ENCODE measurements around the gene CDH24. TPM values are rescaled to one million over a fixed set of nuclear protein-coding genes. Genes with fewer than 3 reads are reported as not detected.
A peak's percentile ranks its signal among the peaks of the same experiment; 100 is the strongest.

CDH24 gene
- total and polyA plus RNA-seq, 2 experiments from 2014 or later, result 1.5 to 3.8 TPM

GRCh38 chr14:23078692-23079116, 21.4 kb upstream of the CDH24 start:
- H3K27ac ChIP-seq, result peak overlapping the region; percentile 96
- H3K27me3 ChIP-seq (replicated peaks; ENCODE audit: insufficient read depth), result no peaks in the 10 kb centered on the region
- peaks cover 69% of the 10 kb centered on the region for H3K36me3 ChIP-seq (ENCODE audit: low read depth)
- H4K20me1 ChIP-seq (ENCODE audit: insufficient read depth), result no peaks in the 10 kb centered on the region
- TF ChIP-seq EZH2 (IDR thresholded peaks at IDR 0.05; ENCODE audit: insufficient read depth, poor library complexity, severe bottlenecking) (no peak), EZH2phosphoT487 (IDR thresholded peaks at IDR 0.05; ENCODE audit: insufficient read depth, low read depth) (no peak)
- H3K9me2 ChIP-seq (ENCODE audit: insufficient read depth), result no peaks in the 10 kb centered on the region
- H3K4me3 ChIP-seq, result peak overlapping the region; percentile 36
- H3K4me1 ChIP-seq (ENCODE audit: insufficient read depth), result peaks cover 45% of the 10 kb centered on the region
- peak; percentile 98 for DNase-seq
- H3K79me2 ChIP-seq (ENCODE audit: insufficient read depth), result peaks cover 71% of the 10 kb centered on the region
- peak overlapping the region; percentile 79 for H3K9ac ChIP-seq
- H3K9me3 ChIP-seq (ENCODE audit: low read depth), result no peaks in the 10 kb centered on the region
- in situ Hi-C loops (cut with MboI), result no loop called here
- WGBS, 2 experiments (ENCODE audit: low coverage in 1 of 2, low lambda C conversion rate in 2 of 2, missing lambda C conversion rate in 2 of 2), result 0% methylated on average over 2 of the region's 2 CpGs
- no peak overlapping the region for H2AFZ ChIP-seq
- peaks cover 58% of the 10 kb centered on the region for H3F3A ChIP-seq (ENCODE audit: insufficient read depth)
- H3K4me2 ChIP-seq (ENCODE audit: unreplicated experiment), result peak overlapping the region; percentile 75

GRCh38 chr14:23077962-23078361, 20.6 kb upstream of the CDH24 start:
- Histone ChIP-seq H3K4me3 (peak overlapping the region; percentile 27), H2AFZ (no peak overlapping the region), H3K9me2 (ENCODE audit: insufficient read depth) (no peaks in the 10 kb centered on the region), H3K36me3 (ENCODE audit: low read depth) (peaks cover 65% of the 10 kb centered on the region), H3F3A (ENCODE audit: insufficient read depth) (peaks cover 65% of the 10 kb centered on the region), H3K4me1 (ENCODE audit: insufficient read depth) (peaks cover 45% of the 10 kb centered on the region), H3K79me2 (ENCODE audit: insufficient read depth) (peaks cover 71% of the 10 kb centered on the region), H3K27me3 (replicated peaks; ENCODE audit: insufficient read depth) (no peaks in the 10 kb centered on the region), H4K20me1 (ENCODE audit: insufficient read depth) (no peaks in the 10 kb centered on the region), H3K9me3 (ENCODE audit: low read depth) (no peaks in the 10 kb centered on the region), H3K27ac (peak overlapping the region; percentile 96), H3K4me2 (ENCODE audit: unreplicated experiment) (peak overlapping the region; percentile 68), H3K9ac (peak overlapping the region; percentile 79)
- in situ Hi-C loops (cut with MboI), result no loop called here
- TF ChIP-seq EZH2phosphoT487 (IDR thresholded peaks at IDR 0.05; ENCODE audit: insufficient read depth, low read depth) (no peak), EZH2 (IDR thresholded peaks at IDR 0.05; ENCODE audit: insufficient read depth, poor library complexity, severe bottlenecking) (no peak)
- peak; percentile 35 for DNase-seq
- WGBS, 2 experiments (ENCODE audit: low coverage in 1 of 2, low lambda C conversion rate in 2 of 2, missing lambda C conversion rate in 2 of 2), result 49 to 56% methylated on average over 5 of the region's 5 CpGs

GRCh38 chr14:23076785-23077408, 19.6 kb upstream of the CDH24 start:
- Histone ChIP-seq H2AFZ (no peak overlapping the region), H3K4me2 (ENCODE audit: unreplicated experiment) (no peak overlapping the region), H3F3A (ENCODE audit: insufficient read depth) (peaks cover 71% of the 10 kb centered on the region), H4K20me1 (ENCODE audit: insufficient read depth) (no peaks in the 10 kb centered on the region), H3K4me1 (ENCODE audit: insufficient read depth) (peaks cover 49% of the 10 kb centered on the region), H3K9me2 (ENCODE audit: insufficient read depth) (no peaks in the 10 kb centered on the region), H3K36me3 (ENCODE audit: low read depth) (peaks cover 58% of the 10 kb centered on the region), H3K9me3 (ENCODE audit: low read depth) (no peaks in the 10 kb centered on the region), H3K79me2 (ENCODE audit: insufficient read depth) (peaks cover 71% of the 10 kb centered on the region), H3K27ac (peak overlapping the region; percentile 96; the same call in 1 of the 2 replicates), H3K4me3 (no peak overlapping the region), H3K27me3 (replicated peaks; ENCODE audit: insufficient read depth) (no peaks in the 10 kb centered on the region), H3K9ac (peak overlapping the region; percentile 79; the same call in 1 of the 2 replicates)
- DNase-seq, result peak; percentile 59
- in situ Hi-C loops (cut with MboI), result no loop called here
- 61 to 67% methylated on average over 5 of the region's 5 CpGs for WGBS, 2 experiments (ENCODE audit: low coverage in 1 of 2, low lambda C conversion rate in 2 of 2, missing lambda C conversion rate in 2 of 2)
- TF ChIP-seq EZH2phosphoT487 (IDR thresholded peaks at IDR 0.05; ENCODE audit: insufficient read depth, low read depth), result no peak
- TF ChIP-seq EZH2 (IDR thresholded peaks at IDR 0.05; ENCODE audit: insufficient read depth, poor library complexity, severe bottlenecking), result no peak

GRCh38 chr14:23074906-23075305, 17.6 kb upstream of the CDH24 start:
- H3K36me3 ChIP-seq (ENCODE audit: low read depth), result peaks cover 38% of the 10 kb centered on the region
- no peaks in the 10 kb centered on the region for H4K20me1 ChIP-seq (ENCODE audit: insufficient read depth)
- 97 to 100% methylated on average over 1 of the region's 1 CpG for WGBS, 2 experiments (ENCODE audit: low coverage in 1 of 2, low lambda C conversion rate in 2 of 2, missing lambda C conversion rate in 2 of 2)
- TF ChIP-seq EZH2 (IDR thresholded peaks at IDR 0.05; ENCODE audit: insufficient read depth, poor library complexity, severe bottlenecking) (no peak), EZH2phosphoT487 (IDR thresholded peaks at IDR 0.05; ENCODE audit: insufficient read depth, low read depth) (no peak)
- H3K4me1 ChIP-seq (ENCODE audit: insufficient read depth), result peaks cover 37% of the 10 kb centered on the region
- H3K79me2 ChIP-seq (ENCODE audit: insufficient read depth), result peaks cover 81% of the 10 kb centered on the region
- H3K4me3 ChIP-seq, result no peak overlapping the region
- H3F3A ChIP-seq (ENCODE audit: insufficient read depth), result peaks cover 62% of the 10 kb centered on the region
- no peaks in the 10 kb centered on the region for H3K9me3 ChIP-seq (ENCODE audit: low read depth)
- H3K9ac ChIP-seq, result no peak overlapping the region
- H2AFZ ChIP-seq, result no peak overlapping the region
- H3K4me2 ChIP-seq (ENCODE audit: unreplicated experiment), result no peak overlapping the region
- no peaks in the 10 kb centered on the region for H3K9me2 ChIP-seq (ENCODE audit: insufficient read depth)
- DNase-seq, result no peak
- H3K27me3 ChIP-seq (replicated peaks; ENCODE audit: insufficient read depth), result no peaks in the 10 kb centered on the region
- H3K27ac ChIP-seq, result no peak overlapping the region
- in situ Hi-C loops (cut with MboI), result no loop called here

All from GM23248 (cell line).